ENCODE measurements around the gene TIMM22.

DNA sequence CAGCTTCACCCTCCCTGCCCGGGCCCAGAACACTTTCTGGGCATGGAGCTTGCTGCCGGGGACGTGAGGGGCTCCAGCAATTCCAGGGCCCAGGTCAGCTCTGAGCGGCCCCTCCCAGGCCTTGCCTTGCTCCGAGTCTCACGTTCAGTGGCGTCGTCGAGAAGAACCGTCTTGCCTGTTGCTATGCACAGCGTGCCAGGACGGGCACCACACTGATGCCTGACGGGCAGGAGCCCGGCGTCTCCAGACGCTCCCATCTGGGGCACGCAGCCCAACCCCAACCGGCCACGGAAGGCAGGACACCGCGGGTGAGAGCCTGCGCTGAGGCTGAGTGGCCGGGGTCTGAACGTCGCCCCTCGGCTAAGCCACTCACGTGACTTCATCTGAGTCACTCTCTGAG is 27.1 kb downstream of the TIMM22 start:
- TF ChIP-seq, protein P1, sequence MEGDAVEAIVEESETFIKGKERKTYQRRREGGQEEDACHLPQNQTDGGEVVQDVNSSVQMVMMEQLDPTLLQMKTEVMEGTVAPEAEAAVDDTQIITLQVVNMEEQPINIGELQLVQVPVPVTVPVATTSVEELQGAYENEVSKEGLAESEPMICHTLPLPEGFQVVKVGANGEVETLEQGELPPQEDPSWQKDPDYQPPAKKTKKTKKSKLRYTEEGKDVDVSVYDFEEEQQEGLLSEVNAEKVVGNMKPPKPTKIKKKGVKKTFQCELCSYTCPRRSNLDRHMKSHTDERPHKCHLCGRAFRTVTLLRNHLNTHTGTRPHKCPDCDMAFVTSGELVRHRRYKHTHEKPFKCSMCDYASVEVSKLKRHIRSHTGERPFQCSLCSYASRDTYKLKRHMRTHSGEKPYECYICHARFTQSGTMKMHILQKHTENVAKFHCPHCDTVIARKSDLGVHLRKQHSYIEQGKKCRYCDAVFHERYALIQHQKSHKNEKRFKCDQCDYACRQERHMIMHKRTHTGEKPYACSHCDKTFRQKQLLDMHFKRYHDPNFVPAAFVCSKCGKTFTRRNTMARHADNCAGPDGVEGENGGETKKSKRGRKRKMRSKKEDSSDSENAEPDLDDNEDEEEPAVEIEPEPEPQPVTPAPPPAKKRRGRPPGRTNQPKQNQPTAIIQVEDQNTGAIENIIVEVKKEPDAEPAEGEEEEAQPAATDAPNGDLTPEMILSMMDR (IDR thresholded peaks at IDR 0.05; ENCODE audit: low read length) = no peak
- no peak for TF ChIP-seq EZH2phosphoT487 (IDR thresholded peaks at IDR 0.05; ENCODE audit: low read length)

Data from MM.1S (cell line).